Liver (tissue), 3 donors: ENCODE measurements around the gene NDUFB2.

Source experiments
- EGR1 ChIP-seq, 2 donors: IDR thresholded peaks; 2 replicates each; pipeline ENCODE4 v1.6.1; 2016 to 2018; ENCODE audit warnings: antibody characterized with exemption in 2 of 2, low read depth in 2 of 2
- FOXA1 ChIP-seq: IDR thresholded peaks from 2 replicates; pipeline ENCODE4 v1.6.1; 2016; ENCODE audit warnings: antibody characterized with exemption
- GABPA ChIP-seq, 2 donors: IDR thresholded peaks in 1 of 2; conservative IDR thresholded peaks in 1 of 2; 2 replicates each; pipeline ENCODE4 v1.6.1; 2016; ENCODE audit warnings: antibody characterized with exemption in 2 of 2, mild to moderate bottlenecking in 1 of 2, moderate library complexity in 1 of 2
- HNF4G ChIP-seq: IDR thresholded peaks from 2 replicates; pipeline ENCODE4 v1.6.1; 2016; ENCODE audit warnings: antibody characterized with exemption
- RAD21 ChIP-seq, 2 donors: IDR thresholded peaks; 2 replicates each; pipeline ENCODE4 v1.6.1; 2016; ENCODE audit warnings: antibody characterized with exemption in 2 of 2, mild to moderate bottlenecking in 2 of 2
- SP1 ChIP-seq: IDR thresholded peaks from 2 replicates; pipeline ENCODE4 v1.6.1; 2018; ENCODE audit warnings: antibody characterized with exemption, mild to moderate bottlenecking
- TAF1 ChIP-seq: conservative IDR thresholded peaks from 2 replicates; pipeline ENCODE4 v1.6.1; 2016; ENCODE audit warnings: antibody characterized with exemption, mild to moderate bottlenecking
- YY1 ChIP-seq: IDR thresholded peaks from 2 replicates; pipeline ENCODE4 v1.6.1; 2016; ENCODE audit warnings: antibody characterized with exemption, mild to moderate bottlenecking
- TF ChIP-seq, protein P1 (sequence below): IDR thresholded peaks from 2 replicates; pipeline ENCODE4 v1.6.1; 2016; ENCODE audit warnings: antibody characterized with exemption, mild to moderate bottlenecking
- TF ChIP-seq, protein P2 (sequence below): fragments of 150-350 bp; IDR thresholded peaks from 2 replicates; pipeline ENCODE4 v1.5.1; 2017; ENCODE audit warnings: improper control_type of control experiment, low read depth, low read length; ENCODE audit not compliant: missing input control
- TF ChIP-seq, protein P3 (sequence below): IDR thresholded peaks from 2 replicates; pipeline ENCODE4 v1.6.1; 2016; ENCODE audit warnings: antibody characterized with exemption
- TF ChIP-seq, protein P4 (sequence below): IDR thresholded peaks from 2 replicates; pipeline ENCODE4 v1.6.1; 2016; ENCODE audit warnings: antibody characterized with exemption
- TF ChIP-seq, protein P5 (sequence below): IDR thresholded peaks from 2 replicates; pipeline ENCODE4 v1.6.1; 2016; ENCODE audit warnings: antibody characterized with exemption
- donor health status: healthy.
- donor health status: healthy.

DNA sequence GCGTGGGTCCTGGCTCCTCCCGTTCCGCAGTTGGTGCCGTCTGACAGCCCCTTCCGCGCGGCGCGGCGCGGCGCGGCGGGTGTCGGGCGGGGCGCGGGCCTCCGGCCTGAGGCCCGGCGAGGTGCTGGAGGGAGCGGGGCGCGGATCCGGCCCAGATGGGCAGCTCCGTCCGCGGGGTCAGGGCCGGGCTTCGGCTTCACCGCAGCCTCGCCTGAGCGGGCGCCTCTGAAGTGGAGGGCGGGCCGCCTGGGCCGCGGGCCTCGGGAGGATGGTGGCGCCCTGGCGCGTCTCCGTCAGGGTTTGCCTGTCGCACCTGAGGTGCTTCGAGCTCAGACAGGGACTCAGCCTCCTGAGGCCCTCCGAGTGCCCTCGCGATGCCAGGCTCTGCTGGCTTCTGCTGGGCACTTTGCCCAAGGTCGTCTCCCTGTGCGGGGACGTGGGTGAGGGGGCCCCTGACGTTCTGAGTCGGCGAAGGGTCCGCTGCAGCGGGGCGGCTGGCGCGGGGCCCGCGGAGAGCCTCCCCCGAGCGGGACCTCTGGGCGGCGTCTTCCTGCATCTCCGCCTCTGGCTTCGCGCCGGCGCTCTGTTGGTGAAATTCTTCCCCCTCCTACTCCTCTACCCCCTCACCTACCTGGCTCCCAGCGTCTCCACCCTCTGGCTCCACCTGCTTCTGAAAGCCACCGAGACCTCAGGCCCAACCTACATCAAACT, 23.3 kb upstream of the NDUFB2 start:
- TF ChIP-seq, protein P1, sequence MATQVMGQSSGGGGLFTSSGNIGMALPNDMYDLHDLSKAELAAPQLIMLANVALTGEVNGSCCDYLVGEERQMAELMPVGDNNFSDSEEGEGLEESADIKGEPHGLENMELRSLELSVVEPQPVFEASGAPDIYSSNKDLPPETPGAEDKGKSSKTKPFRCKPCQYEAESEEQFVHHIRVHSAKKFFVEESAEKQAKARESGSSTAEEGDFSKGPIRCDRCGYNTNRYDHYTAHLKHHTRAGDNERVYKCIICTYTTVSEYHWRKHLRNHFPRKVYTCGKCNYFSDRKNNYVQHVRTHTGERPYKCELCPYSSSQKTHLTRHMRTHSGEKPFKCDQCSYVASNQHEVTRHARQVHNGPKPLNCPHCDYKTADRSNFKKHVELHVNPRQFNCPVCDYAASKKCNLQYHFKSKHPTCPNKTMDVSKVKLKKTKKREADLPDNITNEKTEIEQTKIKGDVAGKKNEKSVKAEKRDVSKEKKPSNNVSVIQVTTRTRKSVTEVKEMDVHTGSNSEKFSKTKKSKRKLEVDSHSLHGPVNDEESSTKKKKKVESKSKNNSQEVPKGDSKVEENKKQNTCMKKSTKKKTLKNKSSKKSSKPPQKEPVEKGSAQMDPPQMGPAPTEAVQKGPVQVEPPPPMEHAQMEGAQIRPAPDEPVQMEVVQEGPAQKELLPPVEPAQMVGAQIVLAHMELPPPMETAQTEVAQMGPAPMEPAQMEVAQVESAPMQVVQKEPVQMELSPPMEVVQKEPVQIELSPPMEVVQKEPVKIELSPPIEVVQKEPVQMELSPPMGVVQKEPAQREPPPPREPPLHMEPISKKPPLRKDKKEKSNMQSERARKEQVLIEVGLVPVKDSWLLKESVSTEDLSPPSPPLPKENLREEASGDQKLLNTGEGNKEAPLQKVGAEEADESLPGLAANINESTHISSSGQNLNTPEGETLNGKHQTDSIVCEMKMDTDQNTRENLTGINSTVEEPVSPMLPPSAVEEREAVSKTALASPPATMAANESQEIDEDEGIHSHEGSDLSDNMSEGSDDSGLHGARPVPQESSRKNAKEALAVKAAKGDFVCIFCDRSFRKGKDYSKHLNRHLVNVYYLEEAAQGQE: no peak
- TF ChIP-seq, protein P2, sequence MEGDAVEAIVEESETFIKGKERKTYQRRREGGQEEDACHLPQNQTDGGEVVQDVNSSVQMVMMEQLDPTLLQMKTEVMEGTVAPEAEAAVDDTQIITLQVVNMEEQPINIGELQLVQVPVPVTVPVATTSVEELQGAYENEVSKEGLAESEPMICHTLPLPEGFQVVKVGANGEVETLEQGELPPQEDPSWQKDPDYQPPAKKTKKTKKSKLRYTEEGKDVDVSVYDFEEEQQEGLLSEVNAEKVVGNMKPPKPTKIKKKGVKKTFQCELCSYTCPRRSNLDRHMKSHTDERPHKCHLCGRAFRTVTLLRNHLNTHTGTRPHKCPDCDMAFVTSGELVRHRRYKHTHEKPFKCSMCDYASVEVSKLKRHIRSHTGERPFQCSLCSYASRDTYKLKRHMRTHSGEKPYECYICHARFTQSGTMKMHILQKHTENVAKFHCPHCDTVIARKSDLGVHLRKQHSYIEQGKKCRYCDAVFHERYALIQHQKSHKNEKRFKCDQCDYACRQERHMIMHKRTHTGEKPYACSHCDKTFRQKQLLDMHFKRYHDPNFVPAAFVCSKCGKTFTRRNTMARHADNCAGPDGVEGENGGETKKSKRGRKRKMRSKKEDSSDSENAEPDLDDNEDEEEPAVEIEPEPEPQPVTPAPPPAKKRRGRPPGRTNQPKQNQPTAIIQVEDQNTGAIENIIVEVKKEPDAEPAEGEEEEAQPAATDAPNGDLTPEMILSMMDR: no peak
- TF ChIP-seq RAD21 (IDR thresholded peaks at IDR 0.05): no peak
- no peak for TF ChIP-seq EGR1 (IDR thresholded peaks at IDR 0.05; ENCODE audit: low read depth in 2 of 2)
- TF ChIP-seq, protein P3, sequence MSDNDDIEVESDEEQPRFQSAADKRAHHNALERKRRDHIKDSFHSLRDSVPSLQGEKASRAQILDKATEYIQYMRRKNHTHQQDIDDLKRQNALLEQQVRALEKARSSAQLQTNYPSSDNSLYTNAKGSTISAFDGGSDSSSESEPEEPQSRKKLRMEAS: no peak
- no peak for TF ChIP-seq SP1
- no peak for TF ChIP-seq HNF4G
- TF ChIP-seq FOXA1: no peak
- TF ChIP-seq TAF1: no peak
- TF ChIP-seq YY1: no peak
- TF ChIP-seq, protein P4, sequence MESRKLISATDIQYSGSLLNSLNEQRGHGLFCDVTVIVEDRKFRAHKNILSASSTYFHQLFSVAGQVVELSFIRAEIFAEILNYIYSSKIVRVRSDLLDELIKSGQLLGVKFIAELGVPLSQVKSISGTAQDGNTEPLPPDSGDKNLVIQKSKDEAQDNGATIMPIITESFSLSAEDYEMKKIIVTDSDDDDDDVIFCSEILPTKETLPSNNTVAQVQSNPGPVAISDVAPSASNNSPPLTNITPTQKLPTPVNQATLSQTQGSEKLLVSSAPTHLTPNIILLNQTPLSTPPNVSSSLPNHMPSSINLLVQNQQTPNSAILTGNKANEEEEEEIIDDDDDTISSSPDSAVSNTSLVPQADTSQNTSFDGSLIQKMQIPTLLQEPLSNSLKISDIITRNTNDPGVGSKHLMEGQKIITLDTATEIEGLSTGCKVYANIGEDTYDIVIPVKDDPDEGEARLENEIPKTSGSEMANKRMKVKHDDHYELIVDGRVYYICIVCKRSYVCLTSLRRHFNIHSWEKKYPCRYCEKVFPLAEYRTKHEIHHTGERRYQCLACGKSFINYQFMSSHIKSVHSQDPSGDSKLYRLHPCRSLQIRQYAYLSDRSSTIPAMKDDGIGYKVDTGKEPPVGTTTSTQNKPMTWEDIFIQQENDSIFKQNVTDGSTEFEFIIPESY: no peak
- TF ChIP-seq, protein P5, sequence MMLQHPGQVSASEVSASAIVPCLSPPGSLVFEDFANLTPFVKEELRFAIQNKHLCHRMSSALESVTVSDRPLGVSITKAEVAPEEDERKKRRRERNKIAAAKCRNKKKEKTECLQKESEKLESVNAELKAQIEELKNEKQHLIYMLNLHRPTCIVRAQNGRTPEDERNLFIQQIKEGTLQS: no peak
- no peak for TF ChIP-seq GABPA (IDR thresholded peaks at IDR 0.05 in 1 of 2, conservative IDR thresholded peaks at IDR 0.05 in 1 of 2)
